DMS53 treated with DMSO at 0.1 percent for 48 hours (cell line): ENCODE measurements around the gene BMP6.
"Not testable (repeated sequence)": the region's sequence is repeated elsewhere in the genome, so short reads cannot be mapped to it uniquely, and the experiment has no call there.

Source experiments
- DNase-seq: peaks from one replicate; lab custom pipeline; 2025; ENCODE audit not compliant: unreplicated experiment; lab: John Stamatoyannopoulos, UW

The BMP6 gene

GRCh38 chr6:7880718-7881107 lies 154.8 kb downstream of the BMP6 start:
- no peak for DNase-seq

DNA sequence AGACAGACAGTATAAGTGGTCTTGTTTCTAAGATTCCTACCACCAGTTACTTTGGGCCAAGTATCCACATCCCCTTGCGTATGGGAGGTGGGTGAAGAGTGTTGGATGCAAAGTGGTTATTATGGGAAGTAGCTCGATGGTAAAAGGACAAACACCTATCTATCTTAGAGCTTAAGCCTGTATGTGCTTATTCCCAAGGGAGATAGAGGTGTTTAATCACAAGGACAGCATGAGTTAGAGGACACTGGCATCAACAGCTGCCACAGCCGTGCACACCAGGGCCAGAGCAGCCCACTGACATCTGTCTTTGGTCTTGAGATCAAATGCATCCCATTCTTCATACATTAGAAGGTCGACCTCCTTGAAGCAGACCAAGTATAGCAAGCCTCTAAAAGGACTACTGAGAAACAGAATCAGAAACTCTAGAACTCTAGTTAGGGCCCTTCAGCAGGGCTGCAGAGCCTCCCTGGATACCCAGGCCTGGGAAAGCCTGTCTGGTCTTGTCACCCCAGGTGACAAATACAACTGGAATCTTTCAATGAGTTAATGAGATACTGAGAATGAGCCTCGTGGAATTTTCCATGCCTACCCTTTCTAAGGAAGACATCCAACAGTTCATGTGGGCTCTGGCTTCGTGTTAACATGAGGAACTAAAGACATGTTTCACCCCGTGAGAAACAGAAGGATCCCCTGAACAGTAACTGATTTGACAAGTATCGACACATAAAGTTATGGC lies 156.0 kb downstream of the BMP6 start:
- no peak for DNase-seq

- no peak for DNase-seq
Measured at GRCh38 chr6:7882505-7883257, 156.8 kb downstream of the BMP6 start.

DNA sequence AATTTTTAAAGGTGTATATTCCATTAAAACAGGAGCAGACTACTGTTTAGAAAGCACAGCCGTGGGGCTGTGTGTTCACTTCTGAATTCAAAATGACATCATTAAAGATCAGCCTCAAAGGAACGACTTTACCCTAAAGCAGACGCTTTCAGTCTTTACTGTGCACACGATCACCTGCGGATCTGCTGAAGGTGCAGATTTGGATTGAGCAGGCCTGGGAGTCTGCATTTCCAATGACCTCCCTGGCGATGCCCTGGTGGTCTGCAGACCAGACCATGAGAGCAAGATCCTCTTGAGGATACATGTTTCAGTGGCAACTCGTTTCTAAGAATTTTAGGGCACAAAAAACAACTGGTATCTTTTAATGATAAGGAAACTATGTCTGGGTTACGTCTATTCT lies 157.5 kb downstream of the BMP6 start:
- DNase-seq: no peak

DNA sequence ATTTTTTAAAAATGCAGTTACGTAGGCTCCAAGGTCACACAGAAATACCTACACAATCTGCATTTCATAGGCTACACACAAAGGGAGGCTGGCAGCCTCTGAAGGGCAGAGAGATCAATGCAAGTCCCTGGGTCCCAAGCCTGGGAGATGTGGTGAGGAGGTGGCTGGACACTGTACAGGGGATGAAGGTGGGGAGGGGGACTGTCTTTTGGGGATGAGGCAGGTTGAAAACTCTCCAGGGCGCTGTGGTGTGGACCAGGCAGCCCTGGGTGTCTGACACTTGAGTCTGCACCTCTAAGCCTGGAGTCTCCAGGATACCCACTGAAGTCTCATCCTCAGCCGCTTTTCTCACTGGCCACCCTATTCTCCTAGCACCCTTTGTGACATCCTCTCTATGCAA lies 160.2 kb downstream of the BMP6 start:
- DNase-seq: no peak

- no peak for DNase-seq
Measured at GRCh38 chr6:7887278-7887991, 161.5 kb downstream of the BMP6 start.

GRCh38 chr6:7888587-7889357 lies 162.9 kb downstream of the BMP6 start:
- no peak for DNase-seq

- DNase-seq: no peak
Measured at GRCh38 chr6:7891078-7891872, 165.4 kb downstream of the BMP6 start.

GRCh38 chr6:7892367-7892766 lies 166.5 kb downstream of the BMP6 start:
- DNase-seq: not testable (repeated sequence)

GRCh38 chr6:7893342-7893741 lies 167.4 kb downstream of the BMP6 start:
- no peak for DNase-seq

- DNase-seq: no peak
Measured at GRCh38 chr6:7894262-7895124, 168.6 kb downstream of the BMP6 start.

DNA sequence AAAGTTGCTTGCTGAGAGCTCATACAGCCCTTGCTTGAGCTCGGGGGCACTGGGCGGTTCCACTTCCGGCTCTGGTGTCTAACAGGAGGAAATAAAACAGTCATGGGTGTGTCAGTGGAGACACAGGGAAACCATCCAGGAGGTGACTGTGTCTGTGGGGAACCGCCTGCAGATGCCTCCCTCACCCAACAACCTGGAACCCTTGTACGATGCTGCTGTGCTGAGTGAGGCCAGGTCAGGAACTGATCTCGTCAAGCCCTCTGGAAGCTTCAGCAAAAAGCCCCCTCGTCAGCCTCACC lies 169.2 kb downstream of the BMP6 start:
- no peak for DNase-seq

- no peak for DNase-seq
Measured at GRCh38 chr6:7896465-7896987, 170.6 kb downstream of the BMP6 start.

DNA sequence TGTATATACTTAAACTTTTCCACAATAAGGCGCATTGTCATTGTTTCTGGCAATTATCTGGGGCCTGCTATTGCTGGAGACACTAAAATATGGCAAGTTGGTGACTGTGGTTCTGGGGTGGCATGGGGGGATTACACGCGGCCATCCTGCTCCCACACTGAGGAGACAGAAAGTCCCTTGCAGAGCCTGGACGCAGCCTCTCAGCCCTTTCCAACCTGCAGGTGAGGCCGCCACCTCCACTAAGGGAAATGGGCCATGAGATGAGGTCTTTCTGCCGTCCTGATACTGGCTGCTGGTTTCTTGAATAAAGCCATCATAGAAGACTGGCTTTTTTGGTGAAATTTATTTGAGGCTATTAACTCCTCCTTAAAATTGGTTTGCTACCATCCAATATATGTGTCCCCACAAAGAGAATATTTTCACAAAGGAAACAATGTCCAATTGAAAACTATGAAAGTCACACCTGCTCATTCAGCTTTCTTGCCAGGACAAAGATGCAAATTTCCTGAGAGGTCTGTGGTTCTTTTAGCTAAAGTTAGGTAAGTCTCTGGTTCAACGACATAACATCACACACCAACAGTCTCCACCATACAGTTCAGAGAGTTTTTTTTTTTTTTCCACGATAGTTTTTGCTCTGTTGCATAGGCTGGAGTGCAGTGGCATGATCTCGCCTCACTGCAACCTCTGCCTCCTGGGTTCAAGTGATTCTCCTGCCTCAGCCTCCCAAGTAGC lies 171.7 kb downstream of the BMP6 start:
- DNase-seq: no peak

DNA sequence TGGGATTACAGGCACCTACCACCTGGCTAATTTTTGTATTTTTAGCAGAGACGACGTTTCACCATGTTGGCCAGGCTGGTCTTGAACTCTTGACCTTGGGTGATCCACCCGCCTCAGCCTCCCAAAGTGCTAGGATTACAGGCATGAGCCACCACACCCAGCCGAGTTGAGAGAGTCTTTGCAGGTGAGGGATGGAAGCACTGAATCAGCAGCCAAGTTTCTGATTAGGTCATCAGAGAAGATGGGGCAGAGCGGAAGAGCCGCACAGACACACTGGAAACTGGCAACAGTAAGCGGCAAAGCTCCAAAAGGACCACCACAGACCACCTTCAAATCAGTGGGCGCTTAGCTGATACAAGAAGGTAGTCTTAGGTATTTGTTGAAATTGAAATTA lies 172.3 kb downstream of the BMP6 start:
- not testable (repeated sequence) for DNase-seq

- no peak for DNase-seq
Measured at GRCh38 chr6:7899101-7899888, 173.4 kb downstream of the BMP6 start.

DNA sequence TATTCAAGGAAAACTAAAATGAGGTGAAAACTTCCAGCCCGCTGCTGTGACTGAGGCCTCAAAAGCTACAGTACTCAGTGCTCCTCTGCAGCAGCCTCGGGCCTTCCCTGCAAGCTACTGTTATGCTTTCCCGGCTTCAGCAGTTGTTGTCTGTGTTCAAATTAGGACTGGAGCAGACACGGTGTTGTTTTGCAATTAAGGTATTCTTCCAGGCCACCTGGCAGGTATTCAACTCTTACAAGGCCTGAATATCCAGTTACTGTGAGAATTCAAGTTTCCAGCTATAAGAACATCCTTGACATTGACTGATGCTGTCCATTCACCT lies 174.0 kb downstream of the BMP6 start:
- no peak for DNase-seq

DNA sequence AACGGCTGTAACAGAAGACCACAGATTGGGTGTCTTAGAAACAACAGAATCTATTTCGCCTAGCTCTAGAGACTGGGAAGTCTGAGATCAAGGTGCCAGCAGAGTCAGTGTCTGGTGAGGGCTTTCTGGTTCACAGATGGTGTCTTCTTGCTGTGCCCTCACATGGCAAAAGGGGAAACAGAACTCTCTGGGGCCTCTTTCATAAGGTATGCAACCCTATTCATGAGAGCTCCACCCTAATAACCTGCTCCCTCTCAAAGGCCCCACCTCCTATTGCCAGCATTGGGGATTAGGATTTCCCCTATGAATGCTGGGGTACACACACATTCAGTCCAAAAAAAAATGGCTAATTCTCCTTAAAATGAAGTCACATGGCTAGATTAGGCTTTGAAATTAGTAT lies 174.7 kb downstream of the BMP6 start:
- DNase-seq: no peak
